Measurements from ENCODE around the gene ZNG1A.
"Not testable (repeated sequence)": the region's sequence is repeated elsewhere in the genome, so short reads cannot be mapped to it uniquely, and the experiment has no call there.

ZNG1A gene

GRCh38 chr9:112589-113467 is 66.0 kb downstream of the ZNG1A start:
- DNase-seq (ENCODE audit: extremely low spot score), result peak; percentile 0
- CTCF ChIA-PET, POLR2A ChIA-PET: not testable (repeated sequence)

- DNase-seq (ENCODE audit: extremely low spot score); CTCF ChIA-PET; POLR2A ChIA-PET: not testable (repeated sequence)
These were observed 68.2 kb downstream of the ZNG1A start for GRCh38 chr9:110672-111071.

- DNase-seq (ENCODE audit: extremely low spot score); POLR2A ChIA-PET; CTCF ChIA-PET: not testable (repeated sequence)
These were observed 69.3 kb downstream of the ZNG1A start for GRCh38 chr9:109540-109939.

- CTCF ChIA-PET; DNase-seq (ENCODE audit: extremely low spot score); POLR2A ChIA-PET: not testable (repeated sequence)
These were observed 69.9 kb downstream of the ZNG1A start for GRCh38 chr9:108742-109495.

GRCh38 chr9:105991-106390 is 72.9 kb downstream of the ZNG1A start:
- DNase-seq (ENCODE audit: extremely low spot score); POLR2A ChIA-PET; CTCF ChIA-PET: not testable (repeated sequence)

GRCh38 chr9:100430-100829 is 78.4 kb downstream of the ZNG1A start:
- DNase-seq (ENCODE audit: extremely low spot score); POLR2A ChIA-PET; CTCF ChIA-PET: not testable (repeated sequence)

GRCh38 chr9:99867-100266 is 79.0 kb downstream of the ZNG1A start:
- POLR2A ChIA-PET; DNase-seq (ENCODE audit: extremely low spot score); CTCF ChIA-PET: not testable (repeated sequence)

- CTCF ChIA-PET; DNase-seq (ENCODE audit: extremely low spot score); POLR2A ChIA-PET: not testable (repeated sequence)
These were observed 80.1 kb downstream of the ZNG1A start for GRCh38 chr9:98775-99174.

- CTCF ChIA-PET; POLR2A ChIA-PET; DNase-seq (ENCODE audit: extremely low spot score): not testable (repeated sequence)
These were observed 83.9 kb downstream of the ZNG1A start for GRCh38 chr9:94992-95391.

GRCh38 chr9:94323-94722 is 84.5 kb downstream of the ZNG1A start:
- CTCF ChIA-PET; DNase-seq (ENCODE audit: extremely low spot score); POLR2A ChIA-PET: not testable (repeated sequence)

- DNase-seq (ENCODE audit: extremely low spot score); CTCF ChIA-PET; POLR2A ChIA-PET: not testable (repeated sequence)
These were observed 84.9 kb downstream of the ZNG1A start for GRCh38 chr9:93909-94308.

GRCh38 chr9:90851-91250 is 88.0 kb downstream of the ZNG1A start:
- CTCF ChIA-PET; POLR2A ChIA-PET; DNase-seq (ENCODE audit: extremely low spot score): not testable (repeated sequence)

- POLR2A ChIA-PET; CTCF ChIA-PET; DNase-seq (ENCODE audit: extremely low spot score): not testable (repeated sequence)
These were observed 90.3 kb downstream of the ZNG1A start for GRCh38 chr9:88396-89037.

GRCh38 chr9:87860-88259 is 91.0 kb downstream of the ZNG1A start:
- POLR2A ChIA-PET; CTCF ChIA-PET; DNase-seq (ENCODE audit: extremely low spot score): not testable (repeated sequence)

- DNase-seq (ENCODE audit: extremely low spot score), result not testable (repeated sequence)
These were observed 91.8 kb downstream of the ZNG1A start for GRCh38 chr9:87105-87504.

GRCh38 chr9:86697-87096 is 92.2 kb downstream of the ZNG1A start:
- CTCF ChIA-PET; POLR2A ChIA-PET; DNase-seq (ENCODE audit: extremely low spot score): not testable (repeated sequence)

More at GRCh38 chr9:87105-87504, 91.8 kb downstream of the ZNG1A start:
- CTCF ChIA-PET, POLR2A ChIA-PET: not testable (repeated sequence)

- POLR2A ChIA-PET; DNase-seq (ENCODE audit: extremely low spot score); CTCF ChIA-PET: not testable (repeated sequence)
These were observed 95.7 kb downstream of the ZNG1A start for GRCh38 chr9:82932-83689.

GRCh38 chr9:78333-78732 is 100.5 kb downstream of the ZNG1A start:
- CTCF ChIA-PET; DNase-seq (ENCODE audit: extremely low spot score); POLR2A ChIA-PET: not testable (repeated sequence)
